GM21360 (cell line): ENCODE data around the gene MXRA5.
"Not testable (repeated sequence)": the region's sequence is repeated elsewhere in the genome, so short reads cannot be mapped to it uniquely, and the experiment has no call there.

ENCODE experiments used
- ATAC-seq: cut with Tn5 transposase; IDR thresholded peaks from one replicate; pipeline ENCODE4 v1.9.1; 2021; ENCODE audit warnings: mild to moderate bottlenecking, moderate library complexity; ENCODE audit not compliant: unreplicated experiment

The MXRA5 gene

DNA sequence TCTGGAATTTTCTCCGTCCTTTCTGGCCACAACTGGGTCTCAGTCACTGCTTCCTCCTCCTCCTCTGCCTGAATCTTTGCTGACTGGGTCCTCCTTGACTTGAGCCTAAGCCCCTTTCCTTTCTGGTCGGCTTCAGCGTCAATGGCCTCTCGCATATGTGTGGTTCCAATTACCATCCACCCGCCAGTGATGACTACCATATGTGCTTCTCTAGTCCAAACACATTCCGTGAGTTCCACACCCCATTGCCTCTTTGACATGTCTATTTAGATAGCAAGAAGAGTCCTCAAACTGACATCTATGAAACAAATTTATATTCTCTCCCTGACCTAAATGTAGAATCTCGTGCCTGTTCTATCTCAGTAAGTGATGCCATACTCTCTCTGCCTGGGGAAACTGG lies 19.8 kb downstream of the MXRA5 start:
- no peak for ATAC-seq

DNA sequence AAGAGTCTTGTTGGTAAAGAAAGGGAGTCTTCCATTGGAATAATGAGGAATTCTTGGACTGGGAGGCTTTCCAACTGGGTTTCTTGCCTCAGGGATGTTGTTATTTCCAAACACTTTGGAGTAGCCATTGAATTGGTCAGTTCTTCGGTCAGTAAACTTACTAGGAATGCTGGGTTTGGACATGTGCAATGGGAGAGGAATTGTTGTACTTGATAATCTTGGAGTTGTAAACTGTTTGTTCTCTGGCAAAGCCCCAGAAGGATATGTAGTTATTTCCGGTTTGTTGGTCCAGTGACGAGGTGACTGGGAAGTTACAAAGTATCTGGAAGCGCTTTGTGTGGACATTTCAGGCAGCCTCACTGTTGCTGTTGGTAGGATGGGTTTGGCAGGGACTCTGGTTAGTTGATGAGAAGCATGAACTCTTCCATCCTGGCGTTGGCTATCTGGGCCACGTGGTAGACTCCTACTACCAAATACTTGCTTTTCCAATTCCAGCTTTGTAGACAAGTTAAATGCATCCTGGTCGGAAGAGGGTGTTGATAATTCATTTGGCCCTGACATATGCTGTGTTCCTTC lies 25.9 kb downstream of the MXRA5 start:
- no peak for ATAC-seq

DNA sequence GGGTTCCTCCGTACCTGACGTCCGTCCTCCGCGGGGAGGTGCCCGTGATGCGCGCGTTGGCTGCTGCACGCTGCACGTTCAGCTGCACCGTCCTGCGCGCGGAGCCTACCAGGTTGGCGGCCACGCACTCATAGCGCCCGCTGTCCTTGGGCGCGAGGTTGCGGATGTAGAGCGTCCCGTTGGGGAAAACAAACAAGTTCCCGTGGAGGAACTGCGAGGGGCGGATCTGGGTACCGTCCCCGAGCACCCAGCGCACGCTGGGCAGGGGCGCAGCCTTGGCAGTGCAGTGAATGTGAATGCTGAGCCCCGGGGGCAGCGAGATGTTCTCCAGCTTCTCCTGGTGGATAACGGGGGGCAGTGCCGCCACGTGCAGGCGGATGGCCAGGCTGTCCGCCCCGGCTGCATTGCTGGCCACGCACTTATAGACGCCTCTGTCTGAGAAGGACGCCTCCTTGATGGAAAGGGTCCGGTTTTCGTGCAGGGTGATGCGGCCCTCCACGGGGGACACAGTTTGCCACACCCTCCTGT lies 29.2 kb downstream of the MXRA5 start:
- ATAC-seq: no peak

DNA sequence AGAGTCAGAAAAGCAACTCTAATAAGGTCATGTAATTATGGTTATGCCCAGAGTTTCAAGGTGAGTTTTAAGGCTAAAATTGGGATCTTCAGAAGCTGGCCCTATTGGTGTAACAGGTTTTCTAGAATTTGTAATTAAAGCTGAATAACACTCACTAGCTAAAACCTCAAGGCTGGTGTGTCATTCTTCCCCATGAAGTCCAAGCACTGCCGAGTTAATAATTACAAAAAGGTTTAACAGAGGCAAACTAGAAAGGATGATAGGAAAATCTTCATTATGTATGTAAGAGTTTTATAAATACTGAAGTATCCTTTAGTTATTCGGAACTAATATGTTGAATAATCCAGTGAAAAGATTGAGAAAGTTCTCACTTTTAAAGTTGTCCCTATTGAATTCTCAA lies 34.3 kb downstream of the MXRA5 start:
- no peak for ATAC-seq

DNA sequence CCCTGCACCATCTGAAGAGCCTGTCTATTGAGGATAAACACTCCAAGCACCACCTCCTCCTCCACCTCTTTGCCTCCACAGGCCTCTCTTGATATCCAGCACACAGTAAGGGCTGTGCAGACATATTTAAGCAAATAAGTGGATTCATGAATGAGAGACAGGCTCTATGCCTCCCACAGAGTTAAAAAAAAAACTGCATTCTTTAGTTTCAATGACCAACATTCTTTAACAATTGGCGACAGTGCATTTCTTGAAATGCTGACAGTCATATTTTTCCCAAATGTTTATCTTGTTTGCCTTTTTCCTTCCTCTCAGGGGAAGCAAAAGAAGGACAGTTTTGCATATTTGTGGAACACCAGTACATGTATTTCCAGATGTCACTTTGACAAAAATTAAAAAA lies 38.6 kb downstream of the MXRA5 start:
- ATAC-seq: no peak

DNA sequence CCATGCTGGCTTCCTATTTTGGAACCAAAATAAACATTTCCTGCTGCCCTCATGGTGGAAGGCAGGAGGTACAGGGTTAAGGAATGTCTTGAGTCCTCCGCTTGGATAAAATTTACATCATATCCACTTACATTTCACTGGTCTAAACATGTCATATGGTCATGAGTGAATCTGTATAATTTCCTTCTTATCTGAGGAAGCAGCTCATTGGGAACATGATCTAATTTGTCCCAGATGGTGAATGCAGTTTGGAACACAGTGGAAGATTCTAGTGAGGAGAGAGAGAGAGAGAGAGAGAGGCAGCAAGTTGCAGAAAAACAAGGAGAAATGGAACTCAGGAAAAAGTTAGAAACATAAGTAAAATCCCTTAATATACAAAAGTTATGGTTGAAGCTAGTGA lies 46.8 kb downstream of the MXRA5 start:
- no peak for ATAC-seq

DNA sequence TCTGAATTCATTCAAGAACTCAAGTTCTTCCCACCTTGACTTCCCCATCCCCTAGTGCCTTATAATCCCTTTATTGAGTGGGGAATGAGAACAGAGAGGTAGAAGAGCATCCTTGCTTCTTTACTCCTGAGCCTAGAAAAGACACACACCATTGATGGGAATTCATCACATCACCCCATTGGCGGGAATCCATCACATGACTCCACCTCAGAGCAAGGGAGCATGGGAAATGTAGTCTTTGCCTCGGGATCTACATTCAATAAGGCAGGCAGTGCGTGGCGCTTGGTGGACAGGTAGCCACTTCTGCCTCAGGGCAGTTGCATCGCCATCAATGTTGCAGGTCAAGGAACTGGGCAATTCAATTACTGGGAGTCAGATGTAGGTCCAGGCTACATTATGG lies 50.7 kb downstream of the MXRA5 start:
- no peak for ATAC-seq

DNA sequence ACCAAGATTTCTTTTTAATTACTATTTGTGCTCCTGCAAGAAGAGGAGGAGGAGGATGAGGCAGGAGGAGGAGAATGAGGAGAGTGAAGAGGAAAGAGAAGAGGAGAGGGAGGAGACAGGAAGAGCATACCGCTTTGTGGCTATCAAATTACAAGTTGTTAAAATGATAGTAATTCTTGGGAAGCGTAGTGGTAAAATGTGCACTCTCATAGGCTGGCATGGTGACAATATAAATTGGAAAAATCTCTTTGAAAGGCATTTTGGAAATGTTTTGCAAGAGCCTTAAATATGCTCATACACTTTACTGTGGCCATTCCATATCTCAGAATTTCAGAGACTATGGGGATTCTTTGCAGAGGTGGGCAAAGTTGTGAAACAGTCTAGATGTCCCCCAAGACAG lies 53.2 kb downstream of the MXRA5 start:
- no peak for ATAC-seq

DNA sequence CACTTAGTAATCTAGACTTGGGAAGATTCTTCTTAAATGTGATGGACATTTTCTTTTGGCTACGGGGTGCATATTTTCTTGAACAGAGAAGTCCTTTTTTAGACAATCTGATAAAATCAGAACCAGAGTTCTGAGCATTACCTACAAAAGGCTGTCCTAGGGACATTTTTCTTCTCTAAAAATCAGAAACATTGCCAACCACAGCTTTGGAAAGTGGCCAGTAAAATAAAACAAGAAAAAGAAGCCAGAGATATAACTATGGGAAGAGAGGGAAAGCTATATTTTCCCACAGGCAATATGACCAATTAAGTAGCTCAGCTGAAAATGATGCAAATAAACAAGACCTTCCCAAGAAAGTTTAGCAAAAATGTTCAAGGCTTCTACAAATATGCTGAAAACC lies 55.9 kb downstream of the MXRA5 start:
- ATAC-seq: no peak

DNA sequence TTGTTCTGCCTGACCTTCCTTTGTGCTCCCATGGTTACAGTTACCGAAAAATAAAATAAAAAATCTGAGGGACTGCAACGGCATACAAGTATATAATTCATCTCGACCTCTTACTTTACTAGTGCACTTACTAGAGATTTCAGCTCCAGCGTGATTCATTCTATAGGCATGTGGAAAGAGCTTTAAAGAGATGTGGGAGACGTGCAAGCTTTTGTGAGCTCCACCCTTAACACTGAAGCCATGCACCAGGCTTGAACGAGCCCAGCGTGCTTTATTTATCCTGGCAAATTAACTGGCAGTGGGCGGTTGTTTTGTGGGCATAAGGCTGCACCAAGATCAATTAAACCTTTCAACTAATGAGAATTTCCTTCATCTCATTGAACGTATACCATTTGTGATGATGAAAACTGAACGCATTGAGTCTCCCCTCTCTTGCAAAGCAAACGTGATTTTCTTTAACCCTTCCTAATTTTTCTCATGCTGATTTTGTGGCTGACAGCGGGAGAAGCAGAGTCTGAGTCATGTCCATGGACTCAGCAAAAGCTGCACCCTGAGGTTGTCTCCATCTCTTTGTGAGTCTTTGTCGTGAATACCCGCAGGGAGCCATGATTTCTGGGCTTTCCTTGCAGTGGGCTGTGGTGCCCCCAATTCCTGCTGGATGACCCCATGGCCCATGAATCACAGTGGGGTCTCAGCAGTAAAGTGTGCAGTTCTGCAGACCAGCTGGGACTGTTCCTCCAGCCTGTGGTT lies 60.1 kb downstream of the MXRA5 start:
- no peak for ATAC-seq

DNA sequence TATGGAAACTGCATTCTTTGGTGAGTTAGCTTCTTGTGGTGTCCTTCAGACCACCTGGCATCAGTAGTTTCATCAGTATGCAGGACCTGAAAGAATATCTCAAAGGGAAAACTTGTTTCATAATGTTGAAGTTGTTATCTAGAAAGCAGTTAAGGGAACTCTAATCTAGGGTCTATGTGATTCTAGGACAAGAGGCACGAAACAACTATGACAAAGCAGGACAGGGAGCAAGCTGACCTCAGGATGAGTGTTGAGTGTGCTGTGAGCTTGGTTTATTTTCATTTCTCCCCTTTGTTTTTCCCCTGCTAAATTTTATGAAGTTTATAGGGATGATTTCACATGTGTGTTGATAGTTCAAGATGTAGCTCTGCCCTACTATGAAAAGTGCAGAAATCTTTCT lies 65.7 kb downstream of the MXRA5 start:
- ATAC-seq: no peak

DNA sequence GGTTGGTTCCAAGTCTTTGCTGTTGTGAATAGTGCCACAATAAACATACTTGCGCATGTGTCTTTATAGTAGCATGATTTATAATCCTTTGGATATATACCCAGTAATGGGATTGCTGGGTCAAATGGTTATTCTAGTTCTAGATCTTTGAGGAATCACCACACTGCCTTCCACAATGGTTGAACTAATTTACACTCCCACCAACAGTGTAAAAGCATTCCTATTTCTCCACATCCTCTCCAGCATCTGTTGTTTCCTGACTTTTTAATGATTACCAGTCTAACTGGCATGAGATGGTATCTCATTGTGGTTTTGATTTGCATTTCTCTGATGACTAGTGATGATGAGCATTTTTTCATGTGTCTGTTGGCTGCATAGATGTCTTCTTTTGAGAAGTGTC lies 72.8 kb downstream of the MXRA5 start:
- ATAC-seq: not testable (repeated sequence)

DNA sequence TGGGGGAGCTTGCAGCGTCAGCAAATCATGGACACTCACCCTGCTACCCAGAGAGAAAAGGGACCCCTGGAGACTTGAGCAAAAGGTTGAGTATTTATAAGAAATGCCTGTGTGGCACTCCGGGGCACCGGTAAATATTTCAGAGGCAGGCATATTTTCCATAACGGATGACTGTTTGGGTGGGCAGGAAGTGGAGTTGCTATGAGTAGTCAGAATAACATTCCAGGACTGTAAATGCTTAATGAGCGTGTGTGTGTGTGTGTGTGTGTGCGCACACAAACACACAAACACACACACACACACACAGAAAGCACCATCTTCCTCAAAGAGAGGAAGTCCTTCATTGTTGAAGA lies 74.6 kb downstream of the MXRA5 start:
- no peak for ATAC-seq

DNA sequence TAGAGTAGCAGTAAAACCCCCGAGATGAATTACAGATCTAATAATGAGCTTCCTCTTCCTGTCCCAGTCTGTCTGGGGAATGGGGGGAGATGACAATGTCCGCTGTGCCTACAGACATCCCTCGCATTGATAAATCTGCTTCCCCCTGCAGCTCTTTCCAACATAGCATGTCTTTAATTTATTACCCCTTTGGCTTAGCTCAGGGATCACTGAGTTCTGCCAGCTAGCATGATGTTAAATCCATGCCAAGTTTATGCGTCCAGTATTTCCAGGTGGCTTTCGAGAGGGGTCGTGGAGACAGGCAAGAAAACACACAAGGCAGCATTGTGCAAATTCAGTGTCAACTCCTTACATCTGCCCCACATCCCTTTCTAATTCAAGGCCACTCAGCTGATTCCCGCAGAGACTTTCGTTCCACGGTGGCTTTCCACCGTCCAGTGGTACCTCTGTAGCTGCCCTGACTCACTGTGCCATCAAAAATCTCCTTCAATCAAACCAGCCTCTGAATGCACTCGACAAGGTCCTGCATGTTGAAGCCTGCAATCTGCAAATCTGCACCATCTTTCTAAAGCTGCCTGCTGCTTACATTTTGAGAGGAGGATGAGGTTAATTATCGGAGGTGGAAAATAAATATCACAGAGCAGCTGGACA lies 75.1 kb downstream of the MXRA5 start:
- no peak for ATAC-seq

DNA sequence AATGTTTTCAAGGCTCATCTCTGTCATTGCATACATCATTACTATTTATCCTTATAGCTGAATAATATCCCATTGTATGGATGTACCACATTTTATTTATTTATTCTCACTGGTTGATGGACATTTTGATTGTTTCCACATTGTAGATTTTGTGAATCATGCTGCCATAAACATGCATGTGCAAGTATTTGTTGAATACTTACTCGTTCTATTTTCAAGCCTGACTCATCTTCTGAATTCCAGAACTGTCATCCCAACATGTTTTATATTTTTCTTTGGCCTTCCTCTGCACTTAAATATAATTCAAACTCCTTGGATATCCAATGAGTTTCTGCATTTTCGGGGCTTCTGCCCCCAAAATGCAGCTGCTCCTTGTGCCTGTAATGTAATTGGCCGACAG lies 77.6 kb downstream of the MXRA5 start:
- ATAC-seq: no peak

DNA sequence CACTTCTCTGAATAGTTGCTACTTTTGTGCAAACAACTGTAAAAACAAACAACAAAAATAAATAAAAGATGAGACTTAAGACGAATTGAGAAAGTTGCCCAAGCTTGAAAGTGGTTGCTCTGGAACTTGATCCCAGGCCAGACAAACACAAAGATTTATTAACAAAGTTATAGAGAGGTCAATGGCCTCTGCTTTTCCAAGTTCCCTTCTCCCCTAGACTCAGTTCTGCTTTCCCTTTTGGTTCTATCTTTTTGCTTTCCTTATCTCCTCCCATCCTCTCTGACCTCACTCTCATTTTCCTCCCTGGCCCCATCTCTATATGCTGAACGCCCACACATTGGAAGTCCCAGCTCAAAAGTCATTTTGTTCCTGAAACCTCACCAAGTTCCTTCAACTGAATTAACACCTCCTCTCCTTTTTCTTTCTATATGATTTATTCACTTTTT lies 82.7 kb downstream of the MXRA5 start:
- no peak for ATAC-seq

DNA sequence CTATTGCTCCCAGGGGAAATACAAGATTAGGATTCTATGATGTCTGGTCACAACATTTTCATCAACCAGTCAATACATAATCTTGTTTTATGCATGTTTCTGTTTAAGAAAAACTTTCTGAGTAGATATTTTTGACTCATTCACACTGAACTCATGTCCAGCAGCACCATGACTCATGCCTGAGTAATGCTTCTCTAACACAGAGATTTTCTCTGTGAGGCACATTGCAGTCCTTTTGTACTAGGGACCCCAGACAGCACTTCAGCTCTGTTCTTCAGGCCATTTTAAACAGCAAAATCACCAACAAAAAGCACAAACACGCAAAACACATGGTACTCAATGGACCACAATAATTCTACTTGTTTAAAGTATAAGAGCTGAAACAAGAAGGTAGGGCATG lies 83.6 kb downstream of the MXRA5 start:
- ATAC-seq: no peak
